ENCODE data around the gene DNM3.

DNM3 gene

DNA sequence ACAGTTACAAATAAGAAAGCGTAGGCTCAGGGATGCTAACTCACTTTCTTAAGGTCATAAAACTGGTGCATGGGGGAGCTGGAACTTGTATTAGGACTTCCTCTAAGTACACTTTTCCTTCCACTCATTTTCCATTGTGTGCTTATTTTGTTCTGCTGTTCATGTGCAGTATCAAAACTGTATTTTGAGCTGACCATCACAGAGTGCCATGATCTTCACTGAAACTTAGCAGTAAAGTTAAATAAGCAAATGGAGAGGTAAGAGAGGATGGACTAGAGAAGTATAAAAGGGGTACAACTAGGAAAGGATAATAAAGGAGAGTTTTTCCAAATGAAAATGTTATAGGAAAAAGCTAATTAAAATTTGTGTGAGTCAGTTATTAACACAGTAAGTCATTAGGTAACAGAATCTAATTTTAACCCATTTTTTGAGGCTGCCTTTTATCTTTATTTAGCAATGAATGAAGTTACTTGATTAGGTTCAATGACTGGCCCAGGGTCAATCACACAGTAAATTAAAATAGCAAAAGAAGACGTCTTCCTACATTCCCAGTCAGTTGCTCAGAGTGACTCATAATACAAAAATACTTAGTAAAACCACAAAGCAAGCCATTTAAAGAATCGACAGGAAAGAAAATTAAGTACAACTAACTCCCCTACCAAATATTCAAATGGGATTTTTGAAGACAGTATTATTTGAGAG lies 413.4 kb downstream of the DNM3 start:
- TF ChIP-seq, protein P1, sequence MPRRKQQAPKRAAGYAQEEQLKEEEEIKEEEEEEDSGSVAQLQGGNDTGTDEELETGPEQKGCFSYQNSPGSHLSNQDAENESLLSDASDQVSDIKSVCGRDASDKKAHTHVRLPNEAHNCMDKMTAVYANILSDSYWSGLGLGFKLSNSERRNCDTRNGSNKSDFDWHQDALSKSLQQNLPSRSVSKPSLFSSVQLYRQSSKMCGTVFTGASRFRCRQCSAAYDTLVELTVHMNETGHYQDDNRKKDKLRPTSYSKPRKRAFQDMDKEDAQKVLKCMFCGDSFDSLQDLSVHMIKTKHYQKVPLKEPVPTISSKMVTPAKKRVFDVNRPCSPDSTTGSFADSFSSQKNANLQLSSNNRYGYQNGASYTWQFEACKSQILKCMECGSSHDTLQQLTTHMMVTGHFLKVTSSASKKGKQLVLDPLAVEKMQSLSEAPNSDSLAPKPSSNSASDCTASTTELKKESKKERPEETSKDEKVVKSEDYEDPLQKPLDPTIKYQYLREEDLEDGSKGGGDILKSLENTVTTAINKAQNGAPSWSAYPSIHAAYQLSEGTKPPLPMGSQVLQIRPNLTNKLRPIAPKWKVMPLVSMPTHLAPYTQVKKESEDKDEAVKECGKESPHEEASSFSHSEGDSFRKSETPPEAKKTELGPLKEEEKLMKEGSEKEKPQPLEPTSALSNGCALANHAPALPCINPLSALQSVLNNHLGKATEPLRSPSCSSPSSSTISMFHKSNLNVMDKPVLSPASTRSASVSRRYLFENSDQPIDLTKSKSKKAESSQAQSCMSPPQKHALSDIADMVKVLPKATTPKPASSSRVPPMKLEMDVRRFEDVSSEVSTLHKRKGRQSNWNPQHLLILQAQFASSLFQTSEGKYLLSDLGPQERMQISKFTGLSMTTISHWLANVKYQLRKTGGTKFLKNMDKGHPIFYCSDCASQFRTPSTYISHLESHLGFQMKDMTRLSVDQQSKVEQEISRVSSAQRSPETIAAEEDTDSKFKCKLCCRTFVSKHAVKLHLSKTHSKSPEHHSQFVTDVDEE (CRISPR knock-in tag; IDR thresholded peaks at IDR 0.05), result no peak
- TF ChIP-seq TOX (CRISPR knock-in tag; IDR thresholded peaks at IDR 0.05; ENCODE audit: borderline replicate concordance) (peak; percentile 79), GLIS3 (CRISPR knock-in tag; IDR thresholded peaks at IDR 0.05) (no peak), ZNF8 (CRISPR knock-in tag; IDR thresholded peaks at IDR 0.05) (no peak), ZC3H10 (CRISPR knock-in tag; IDR thresholded peaks at IDR 0.05) (peak; percentile 86; the same call in 1 of the 2 replicates), SNAI2 (CRISPR knock-in tag; IDR thresholded peaks at IDR 0.05) (no peak), OSR1 (CRISPR knock-in tag; IDR thresholded peaks at IDR 0.05) (no peak), TCF4 (CRISPR knock-in tag; IDR thresholded peaks at IDR 0.05; ENCODE audit: borderline replicate concordance) (no peak), ARNTL (CRISPR knock-in tag; IDR thresholded peaks at IDR 0.05; ENCODE audit: borderline replicate concordance, low read depth) (no peak), PPARA (CRISPR knock-in tag; IDR thresholded peaks at IDR 0.05; ENCODE audit: borderline replicate concordance) (no peak)
- TF ChIP-seq, protein P2, sequence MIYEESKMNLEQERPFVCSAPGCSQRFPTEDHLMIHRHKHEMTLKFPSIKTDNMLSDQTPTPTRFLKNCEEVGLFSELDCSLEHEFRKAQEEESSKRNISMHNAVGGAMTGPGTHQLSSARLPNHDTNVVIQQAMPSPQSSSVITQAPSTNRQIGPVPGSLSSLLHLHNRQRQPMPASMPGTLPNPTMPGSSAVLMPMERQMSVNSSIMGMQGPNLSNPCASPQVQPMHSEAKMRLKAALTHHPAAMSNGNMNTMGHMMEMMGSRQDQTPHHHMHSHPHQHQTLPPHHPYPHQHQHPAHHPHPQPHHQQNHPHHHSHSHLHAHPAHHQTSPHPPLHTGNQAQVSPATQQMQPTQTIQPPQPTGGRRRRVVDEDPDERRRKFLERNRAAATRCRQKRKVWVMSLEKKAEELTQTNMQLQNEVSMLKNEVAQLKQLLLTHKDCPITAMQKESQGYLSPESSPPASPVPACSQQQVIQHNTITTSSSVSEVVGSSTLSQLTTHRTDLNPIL (CRISPR knock-in tag; IDR thresholded peaks at IDR 0.05; ENCODE audit: low read depth), result no peak
- TF ChIP-seq, protein P3, sequence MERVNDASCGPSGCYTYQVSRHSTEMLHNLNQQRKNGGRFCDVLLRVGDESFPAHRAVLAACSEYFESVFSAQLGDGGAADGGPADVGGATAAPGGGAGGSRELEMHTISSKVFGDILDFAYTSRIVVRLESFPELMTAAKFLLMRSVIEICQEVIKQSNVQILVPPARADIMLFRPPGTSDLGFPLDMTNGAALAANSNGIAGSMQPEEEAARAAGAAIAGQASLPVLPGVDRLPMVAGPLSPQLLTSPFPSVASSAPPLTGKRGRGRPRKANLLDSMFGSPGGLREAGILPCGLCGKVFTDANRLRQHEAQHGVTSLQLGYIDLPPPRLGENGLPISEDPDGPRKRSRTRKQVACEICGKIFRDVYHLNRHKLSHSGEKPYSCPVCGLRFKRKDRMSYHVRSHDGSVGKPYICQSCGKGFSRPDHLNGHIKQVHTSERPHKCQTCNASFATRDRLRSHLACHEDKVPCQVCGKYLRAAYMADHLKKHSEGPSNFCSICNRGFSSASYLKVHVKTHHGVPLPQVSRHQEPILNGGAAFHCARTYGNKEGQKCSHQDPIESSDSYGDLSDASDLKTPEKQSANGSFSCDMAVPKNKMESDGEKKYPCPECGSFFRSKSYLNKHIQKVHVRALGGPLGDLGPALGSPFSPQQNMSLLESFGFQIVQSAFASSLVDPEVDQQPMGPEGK (CRISPR knock-in tag; IDR thresholded peaks at IDR 0.05; ENCODE audit: borderline replicate concordance), result no peak
- ATAC-seq, result peak; percentile 90

DNA sequence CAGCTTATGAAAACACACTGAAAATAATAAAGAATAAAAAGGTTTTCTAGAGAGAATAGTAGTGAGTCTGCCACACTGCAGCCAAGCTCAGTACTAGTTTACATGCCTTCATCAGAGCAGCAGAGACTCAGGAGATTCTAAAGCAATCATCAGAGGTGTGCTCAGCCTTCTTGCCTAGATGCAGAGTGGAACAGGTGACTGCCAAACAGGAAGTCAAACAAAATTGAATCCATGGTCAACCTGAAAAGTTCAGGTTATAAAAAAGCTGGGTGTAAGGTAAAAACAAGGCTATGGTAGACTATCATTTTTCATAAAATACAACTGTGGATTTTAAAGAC lies 413.9 kb downstream of the DNM3 start:
- peak; percentile 83 for ATAC-seq
- no peak for TF ChIP-seq BACH2 (CRISPR knock-in tag; IDR thresholded peaks at IDR 0.05; ENCODE audit: borderline replicate concordance)
- TF ChIP-seq OSR1 (CRISPR knock-in tag; IDR thresholded peaks at IDR 0.05), result no peak
- TF ChIP-seq, protein P3 (CRISPR knock-in tag; IDR thresholded peaks at IDR 0.05; ENCODE audit: borderline replicate concordance), result no peak
- TF ChIP-seq PPARA (CRISPR knock-in tag; IDR thresholded peaks at IDR 0.05; ENCODE audit: borderline replicate concordance), result no peak
- TF ChIP-seq ZNF8 (CRISPR knock-in tag; IDR thresholded peaks at IDR 0.05), result no peak
- no peak for TF ChIP-seq RARB (CRISPR knock-in tag; IDR thresholded peaks at IDR 0.05)
- TF ChIP-seq, protein P2 (CRISPR knock-in tag; IDR thresholded peaks at IDR 0.05; ENCODE audit: low read depth), result no peak
- TF ChIP-seq SNAI2 (CRISPR knock-in tag; IDR thresholded peaks at IDR 0.05), result no peak
- no peak for TF ChIP-seq ISL1 (CRISPR knock-in tag; IDR thresholded peaks at IDR 0.05)
- no peak for TF ChIP-seq ESRRG (CRISPR knock-in tag; IDR thresholded peaks at IDR 0.05)
- TF ChIP-seq TCF4 (CRISPR knock-in tag; IDR thresholded peaks at IDR 0.05; ENCODE audit: borderline replicate concordance), result no peak
- TF ChIP-seq, protein P4, sequence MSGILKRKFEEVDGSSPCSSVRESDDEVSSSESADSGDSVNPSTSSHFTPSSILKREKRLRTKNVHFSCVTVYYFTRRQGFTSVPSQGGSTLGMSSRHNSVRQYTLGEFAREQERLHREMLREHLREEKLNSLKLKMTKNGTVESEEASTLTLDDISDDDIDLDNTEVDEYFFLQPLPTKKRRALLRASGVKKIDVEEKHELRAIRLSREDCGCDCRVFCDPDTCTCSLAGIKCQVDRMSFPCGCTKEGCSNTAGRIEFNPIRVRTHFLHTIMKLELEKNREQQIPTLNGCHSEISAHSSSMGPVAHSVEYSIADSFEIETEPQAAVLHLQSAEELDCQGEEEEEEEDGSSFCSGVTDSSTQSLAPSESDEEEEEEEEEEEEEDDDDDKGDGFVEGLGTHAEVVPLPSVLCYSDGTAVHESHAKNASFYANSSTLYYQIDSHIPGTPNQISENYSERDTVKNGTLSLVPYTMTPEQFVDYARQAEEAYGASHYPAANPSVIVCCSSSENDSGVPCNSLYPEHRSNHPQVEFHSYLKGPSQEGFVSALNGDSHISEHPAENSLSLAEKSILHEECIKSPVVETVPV (CRISPR knock-in tag; IDR thresholded peaks at IDR 0.05), result no peak
- no peak for TF ChIP-seq ZFP3 (CRISPR knock-in tag; IDR thresholded peaks at IDR 0.05)
- no peak for TF ChIP-seq CSDC2 (CRISPR knock-in tag; IDR thresholded peaks at IDR 0.05)
- TF ChIP-seq ZFP30 (CRISPR knock-in tag; IDR thresholded peaks at IDR 0.05), result no peak
- TF ChIP-seq, protein P5, sequence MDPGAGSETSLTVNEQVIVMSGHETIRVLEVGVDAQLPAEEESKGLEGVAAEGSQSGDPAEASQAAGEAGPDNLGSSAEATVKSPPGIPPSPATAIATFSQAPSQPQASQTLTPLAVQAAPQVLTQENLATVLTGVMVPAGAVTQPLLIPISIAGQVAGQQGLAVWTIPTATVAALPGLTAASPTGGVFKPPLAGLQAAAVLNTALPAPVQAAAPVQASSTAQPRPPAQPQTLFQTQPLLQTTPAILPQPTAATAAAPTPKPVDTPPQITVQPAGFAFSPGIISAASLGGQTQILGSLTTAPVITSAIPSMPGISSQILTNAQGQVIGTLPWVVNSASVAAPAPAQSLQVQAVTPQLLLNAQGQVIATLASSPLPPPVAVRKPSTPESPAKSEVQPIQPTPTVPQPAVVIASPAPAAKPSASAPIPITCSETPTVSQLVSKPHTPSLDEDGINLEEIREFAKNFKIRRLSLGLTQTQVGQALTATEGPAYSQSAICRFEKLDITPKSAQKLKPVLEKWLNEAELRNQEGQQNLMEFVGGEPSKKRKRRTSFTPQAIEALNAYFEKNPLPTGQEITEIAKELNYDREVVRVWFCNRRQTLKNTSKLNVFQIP (CRISPR knock-in tag; IDR thresholded peaks at IDR 0.05; ENCODE audit: borderline replicate concordance, low read depth), result no peak
- no peak for TF ChIP-seq ZC3H10 (CRISPR knock-in tag; IDR thresholded peaks at IDR 0.05)

Data from SK-N-SH treated with all-trans-retinoic acid at 6 μM for 48 hours (cell line).